ENCODE measurements around the gene DDX49. TPM values are rescaled to one million over a fixed set of nuclear protein-coding genes. Genes with fewer than 3 reads are reported as not detected.

The DDX49 gene
- polyA plus RNA-seq, 3 donors: 24.0 to 40.3 (median 27.5) TPM

DNA sequence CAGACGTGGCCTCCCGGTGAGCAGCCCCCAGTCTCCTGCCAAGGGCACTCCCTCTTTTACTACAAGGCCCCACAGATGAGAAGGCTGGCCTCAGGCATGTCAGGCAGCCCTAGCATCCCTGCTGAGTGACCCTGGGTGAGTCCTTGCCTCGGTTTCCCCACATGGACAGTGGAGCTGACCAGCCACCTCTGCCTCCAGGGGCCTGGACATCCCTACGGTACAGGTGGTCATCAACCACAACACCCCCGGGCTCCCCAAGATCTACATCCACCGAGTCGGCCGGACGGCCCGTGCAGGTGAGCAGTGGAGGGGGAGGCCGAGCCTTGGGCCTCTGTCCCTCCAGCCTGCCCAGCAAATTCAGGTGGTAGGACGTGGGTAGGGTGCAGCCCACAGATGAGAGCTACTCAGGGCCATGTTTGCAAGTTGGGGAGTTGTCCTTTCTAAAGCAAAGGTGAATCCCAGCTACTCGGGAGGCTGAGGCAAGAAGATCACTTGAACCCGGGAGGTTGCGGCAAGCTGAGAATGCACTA is 5.2 kb downstream of the DDX49 start:
- Histone ChIP-seq H4K20me1 (ENCODE audit: insufficient read depth, low read length) (peaks cover 72% of the 10 kb centered on the region), H3K4me3 (replicated peaks in 1 of 3; ENCODE audit: low read depth in 2 of 3, low read length in 3 of 3) (no peak overlapping the region), H3K9me3 (replicated peaks in 1 of 2; ENCODE audit: control insufficient read depth in 1 of 2, insufficient read depth in 1 of 2, low read length in 2 of 2) (no peaks in the 10 kb centered on the region), H3K79me2 (ENCODE audit: insufficient read depth, low read length) (peaks cover 26% of the 10 kb centered on the region), H3K9ac (ENCODE audit: insufficient read depth, low read length, poor library complexity, severe bottlenecking) (no peak overlapping the region), H3K4me1 (ENCODE audit: control insufficient read depth in 1 of 2, insufficient read depth in 2 of 2, low read length in 2 of 2) (peaks cover 10 to 11% of the 10 kb centered on the region in 2 donors), H3K27me3 (ENCODE audit: control insufficient read depth in 2 of 2, insufficient read depth in 2 of 2, low read length in 2 of 2) (no peaks in the 10 kb centered on the region), H3K4me2 (replicated peaks; ENCODE audit: extremely low read depth, low read length, poor library complexity, severe bottlenecking) (no peak overlapping the region), H2AFZ (ENCODE audit: insufficient read depth, low read depth, low read length, poor library complexity, severe bottlenecking) (no peak overlapping the region), H3K27ac (ENCODE audit: low read depth in 1 of 2, low read length in 2 of 2) (no peak overlapping the region), H3K36me3 (replicated peaks in 1 of 2; ENCODE audit: control insufficient read depth in 1 of 2, insufficient read depth in 2 of 2, low read length in 2 of 2) (peaks cover 65 to 84% of the 10 kb centered on the region in 2 donors)
- TF ChIP-seq CTCF (IDR thresholded peaks at IDR 0.05): no peak
- intact Hi-C loops (cut with micrococcal nuclease): no loop called here
- DNase-seq: no peak
- Mint-ChIP-seq H3K27me3 (ENCODE audit: low read depth in 3 of 3) (peaks cover 0 to 3% (median 0%) of the 10 kb centered on the region in 3 donors), H3K36me3 (peaks cover 66 to 80% of the 10 kb centered on the region in 2 donors), H3K9me3 (no peaks in the 10 kb centered on the region), H3K27ac (no peak overlapping the region), H3K4me3 (no peak overlapping the region), H3K4me1 (peaks cover 10% of the 10 kb centered on the region)
- 95% methylated on average over 10 of the region's 15 CpGs for WGBS (ENCODE audit: insufficient coverage)

DNA sequence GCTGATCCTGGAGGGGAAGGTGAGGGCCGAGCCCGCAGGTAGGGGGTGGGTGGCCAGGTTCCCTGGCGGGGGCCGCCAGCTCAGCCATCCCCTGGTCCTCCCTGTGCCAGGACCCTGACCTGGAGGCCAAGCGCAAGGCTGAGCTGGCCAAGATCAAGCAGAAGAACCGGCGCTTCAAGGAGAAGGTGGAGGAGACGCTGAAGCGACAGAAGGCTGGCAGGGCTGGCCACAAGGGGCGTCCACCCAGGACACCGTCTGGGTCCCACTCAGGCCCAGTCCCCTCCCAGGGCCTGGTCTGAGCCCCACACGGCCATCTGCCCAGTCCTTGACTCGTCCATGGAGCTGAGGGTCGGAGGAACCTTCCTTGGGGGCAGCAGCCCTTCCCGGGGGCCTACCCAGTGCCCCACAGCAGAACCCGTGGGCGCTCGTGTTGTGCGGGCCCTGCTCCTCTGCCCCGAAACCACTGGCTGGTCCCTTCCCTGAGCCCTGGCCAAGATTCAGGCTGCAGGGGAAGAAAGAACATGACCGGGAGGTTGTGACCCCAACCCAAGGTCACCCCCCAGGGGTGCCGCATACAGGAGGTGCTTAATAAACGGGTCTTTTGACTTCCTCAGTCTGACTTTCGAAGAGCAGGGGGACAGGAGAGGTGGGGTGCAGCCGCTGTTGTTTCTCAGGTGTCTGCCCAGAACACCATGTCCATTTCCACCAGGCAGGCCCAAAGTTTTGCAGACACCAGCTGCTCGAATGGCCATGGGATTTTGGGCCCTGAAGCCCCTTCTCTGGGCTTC is 8.7 kb downstream of the DDX49 start:
- H3K4me2 ChIP-seq (replicated peaks; ENCODE audit: extremely low read depth, low read length, poor library complexity, severe bottlenecking): no peak overlapping the region
- H3K36me3 ChIP-seq (replicated peaks in 1 of 2; ENCODE audit: control insufficient read depth in 1 of 2, insufficient read depth in 2 of 2, low read length in 2 of 2): peaks cover 58 to 82% of the 10 kb centered on the region in 2 donors
- no peak overlapping the region for H2AFZ ChIP-seq (ENCODE audit: insufficient read depth, low read depth, low read length, poor library complexity, severe bottlenecking)
- DNase-seq: no peak
- H3K27me3 ChIP-seq (ENCODE audit: control insufficient read depth in 2 of 2, insufficient read depth in 2 of 2, low read length in 2 of 2): no peaks in the 10 kb centered on the region
- Mint-ChIP-seq H3K4me3 (no peak overlapping the region), H3K27ac (peak overlapping the region in 1 of 7 donors; percentile 16), H3K4me1 (peaks cover 8% of the 10 kb centered on the region), H3K27me3 (ENCODE audit: low read depth in 3 of 3) (peaks cover 0 to 3% (median 0%) of the 10 kb centered on the region in 3 donors), H3K36me3 (peaks cover 58 to 79% of the 10 kb centered on the region in 2 donors), H3K9me3 (no peaks in the 10 kb centered on the region)
- H3K79me2 ChIP-seq (ENCODE audit: insufficient read depth, low read length): peaks cover 6% of the 10 kb centered on the region
- no peak overlapping the region for H3K4me3 ChIP-seq (replicated peaks in 1 of 3; ENCODE audit: low read depth in 2 of 3, low read length in 3 of 3)
- 93% methylated on average over 23 of the region's 26 CpGs for WGBS (ENCODE audit: insufficient coverage)
- H3K9me3 ChIP-seq (replicated peaks in 1 of 2; ENCODE audit: control insufficient read depth in 1 of 2, insufficient read depth in 1 of 2, low read length in 2 of 2): no peaks in the 10 kb centered on the region
- no peak overlapping the region for H3K9ac ChIP-seq (ENCODE audit: insufficient read depth, low read length, poor library complexity, severe bottlenecking)
- no peak for TF ChIP-seq CTCF (IDR thresholded peaks at IDR 0.05)
- peaks cover 67% of the 10 kb centered on the region for H4K20me1 ChIP-seq (ENCODE audit: insufficient read depth, low read length)
- intact Hi-C loops (cut with micrococcal nuclease): no loop called here
- H3K4me1 ChIP-seq (ENCODE audit: control insufficient read depth in 1 of 2, insufficient read depth in 2 of 2, low read length in 2 of 2): peaks cover 10 to 12% of the 10 kb centered on the region in 2 donors
- no peak overlapping the region for H3K27ac ChIP-seq (ENCODE audit: low read depth in 1 of 2, low read length in 2 of 2)
